Measurements from ENCODE around the gene LRFN2. TPM values are rescaled to one million over a fixed set of nuclear protein-coding genes. Genes with fewer than 3 reads are reported as not detected.

The LRFN2 gene
- total RNA-seq, 1 donor from 2014 or later = 0.32 TPM

- no peaks in the 10 kb centered on the region for H3K79me2 ChIP-seq (ENCODE audit: insufficient read depth, low read length)
- Mint-ChIP-seq H3K27me3 (ENCODE audit: low read depth, unreplicated experiment) (peaks cover 25% of the 10 kb centered on the region), H3K36me3 (ENCODE audit: low read depth, unreplicated experiment) (no peaks in the 10 kb centered on the region), H3K4me3 (ENCODE audit: unreplicated experiment) (no peak overlapping the region), H3K4me1 (ENCODE audit: low read depth, unreplicated experiment) (peaks cover 2% of the 10 kb centered on the region), H3K27ac (ENCODE audit: unreplicated experiment) (no peak overlapping the region), H3K9me3 (ENCODE audit: unreplicated experiment) (peaks cover 6% of the 10 kb centered on the region)
- TF ChIP-seq EZH2 (IDR thresholded peaks at IDR 0.05; ENCODE audit: insufficient read depth, low read length) = no peak
- TF ChIP-seq, protein P1, sequence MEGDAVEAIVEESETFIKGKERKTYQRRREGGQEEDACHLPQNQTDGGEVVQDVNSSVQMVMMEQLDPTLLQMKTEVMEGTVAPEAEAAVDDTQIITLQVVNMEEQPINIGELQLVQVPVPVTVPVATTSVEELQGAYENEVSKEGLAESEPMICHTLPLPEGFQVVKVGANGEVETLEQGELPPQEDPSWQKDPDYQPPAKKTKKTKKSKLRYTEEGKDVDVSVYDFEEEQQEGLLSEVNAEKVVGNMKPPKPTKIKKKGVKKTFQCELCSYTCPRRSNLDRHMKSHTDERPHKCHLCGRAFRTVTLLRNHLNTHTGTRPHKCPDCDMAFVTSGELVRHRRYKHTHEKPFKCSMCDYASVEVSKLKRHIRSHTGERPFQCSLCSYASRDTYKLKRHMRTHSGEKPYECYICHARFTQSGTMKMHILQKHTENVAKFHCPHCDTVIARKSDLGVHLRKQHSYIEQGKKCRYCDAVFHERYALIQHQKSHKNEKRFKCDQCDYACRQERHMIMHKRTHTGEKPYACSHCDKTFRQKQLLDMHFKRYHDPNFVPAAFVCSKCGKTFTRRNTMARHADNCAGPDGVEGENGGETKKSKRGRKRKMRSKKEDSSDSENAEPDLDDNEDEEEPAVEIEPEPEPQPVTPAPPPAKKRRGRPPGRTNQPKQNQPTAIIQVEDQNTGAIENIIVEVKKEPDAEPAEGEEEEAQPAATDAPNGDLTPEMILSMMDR (IDR thresholded peaks at IDR 0.05; ENCODE audit: insufficient read depth, low read depth, low read length) = no peak
- H2AFZ ChIP-seq (ENCODE audit: low read depth, low read length) = no peak overlapping the region
- no peak for DNase-seq (ENCODE audit: low read depth)
- H3K4me3 ChIP-seq (ENCODE audit: insufficient read depth, low read depth, low read length) = no peak overlapping the region
- H3K9me3 ChIP-seq (ENCODE audit: insufficient read depth, low read depth, low read length) = no peaks in the 10 kb centered on the region
- FAIRE-seq = no peak
- H3K36me3 ChIP-seq (ENCODE audit: insufficient read depth, low read length) = no peaks in the 10 kb centered on the region
- H3K4me2 ChIP-seq (ENCODE audit: low read length) = no peak overlapping the region
- no peaks in the 10 kb centered on the region for H4K20me1 ChIP-seq (ENCODE audit: insufficient read depth, low read length)
- H3K27me3 ChIP-seq (ENCODE audit: insufficient read depth, low read length) = no peaks in the 10 kb centered on the region
- no peaks in the 10 kb centered on the region for H3K4me1 ChIP-seq (ENCODE audit: insufficient read depth, low read length)
- no peak overlapping the region for H3K27ac ChIP-seq (ENCODE audit: low read depth, low read length)
- no peak overlapping the region for H3K9ac ChIP-seq (ENCODE audit: low read length)
Measured at GRCh38 chr6:40460380-40460779, 126.8 kb downstream of the LRFN2 start.

DNA sequence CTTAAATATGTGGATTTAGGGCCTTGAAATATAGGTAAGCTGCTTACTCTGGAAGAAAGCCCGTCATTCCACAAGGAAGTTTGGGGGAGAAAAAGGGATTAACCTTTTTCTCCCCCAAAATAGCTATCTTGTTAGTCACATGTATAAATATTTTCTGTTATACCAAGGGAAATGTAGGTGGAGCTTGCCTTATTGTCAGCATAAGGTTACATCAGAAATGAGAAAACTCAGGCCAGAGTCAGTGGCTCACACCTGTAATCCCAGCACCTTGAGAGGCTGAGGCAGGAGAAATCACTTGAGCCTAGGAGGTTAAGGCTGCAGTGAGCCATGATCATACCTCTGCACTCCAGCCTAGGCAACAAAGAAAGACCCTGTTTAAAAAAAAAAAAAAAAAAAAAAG lies 129.9 kb downstream of the LRFN2 start:
- Histone ChIP-seq H3K9me3 (ENCODE audit: insufficient read depth, low read depth, low read length) (no peaks in the 10 kb centered on the region), H3K36me3 (ENCODE audit: insufficient read depth, low read length) (no peaks in the 10 kb centered on the region), H3K79me2 (ENCODE audit: insufficient read depth, low read length) (no peaks in the 10 kb centered on the region), H3K27me3 (ENCODE audit: insufficient read depth, low read length) (no peaks in the 10 kb centered on the region), H3K4me2 (ENCODE audit: low read length) (no peak overlapping the region), H3K9ac (ENCODE audit: low read length) (no peak overlapping the region), H3K27ac (ENCODE audit: low read depth, low read length) (no peak overlapping the region), H3K4me3 (ENCODE audit: insufficient read depth, low read depth, low read length) (no peak overlapping the region), H3K4me1 (ENCODE audit: insufficient read depth, low read length) (no peaks in the 10 kb centered on the region), H2AFZ (ENCODE audit: low read depth, low read length) (no peak overlapping the region), H4K20me1 (ENCODE audit: insufficient read depth, low read length) (no peaks in the 10 kb centered on the region)
- FAIRE-seq = no peak
- Mint-ChIP-seq H3K9me3 (ENCODE audit: unreplicated experiment) (peaks cover 6% of the 10 kb centered on the region), H3K27me3 (ENCODE audit: low read depth, unreplicated experiment) (peaks cover 9% of the 10 kb centered on the region), H3K4me1 (ENCODE audit: low read depth, unreplicated experiment) (peaks cover 2% of the 10 kb centered on the region), H3K27ac (ENCODE audit: unreplicated experiment) (no peak overlapping the region), H3K36me3 (ENCODE audit: low read depth, unreplicated experiment) (no peaks in the 10 kb centered on the region), H3K4me3 (ENCODE audit: unreplicated experiment) (no peak overlapping the region)
- no peak for DNase-seq (ENCODE audit: low read depth)
- TF ChIP-seq, protein P1 (IDR thresholded peaks at IDR 0.05; ENCODE audit: insufficient read depth, low read depth, low read length) = no peak
- TF ChIP-seq EZH2 (IDR thresholded peaks at IDR 0.05; ENCODE audit: insufficient read depth, low read length) = no peak

DNA sequence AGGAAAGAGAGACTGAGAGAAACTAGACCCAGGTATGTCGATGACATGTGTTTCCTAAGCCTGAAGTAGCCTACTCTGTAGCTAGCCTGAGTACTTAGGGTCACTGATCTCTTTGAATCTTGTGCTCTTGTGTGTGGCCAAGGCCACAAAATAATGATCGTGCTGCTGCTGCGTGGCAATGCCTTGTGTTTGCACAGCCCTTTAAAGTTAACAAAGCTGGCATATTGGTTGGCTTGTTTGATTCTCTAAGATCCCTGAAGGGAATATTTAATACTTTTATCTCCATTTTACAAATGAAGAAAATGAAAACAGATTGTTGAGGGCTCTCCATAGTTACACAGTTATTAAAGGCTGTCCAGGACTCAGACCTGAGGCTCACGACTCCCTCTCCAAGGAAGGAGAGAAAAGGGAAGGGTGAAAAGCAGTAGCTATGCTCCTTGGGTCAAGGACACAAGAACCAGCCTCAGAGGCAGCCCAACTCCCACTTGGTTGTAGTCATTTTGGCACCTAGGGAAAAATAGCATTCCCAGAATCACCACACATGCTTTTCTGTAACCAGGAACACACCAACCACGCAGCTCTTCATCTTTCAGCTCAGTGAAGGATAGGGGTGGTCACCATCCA lies 130.7 kb downstream of the LRFN2 start:
- no peaks in the 10 kb centered on the region for H4K20me1 ChIP-seq (ENCODE audit: insufficient read depth, low read length)
- H3K27ac ChIP-seq (ENCODE audit: low read depth, low read length) = no peak overlapping the region
- H3K9ac ChIP-seq (ENCODE audit: low read length) = no peak overlapping the region
- H3K36me3 Mint-ChIP-seq (ENCODE audit: low read depth, unreplicated experiment) = no peaks in the 10 kb centered on the region
- no peaks in the 10 kb centered on the region for H3K27me3 ChIP-seq (ENCODE audit: insufficient read depth, low read length)
- DNase-seq (ENCODE audit: low read depth) (no peak), FAIRE-seq (no peak)
- H3K27ac Mint-ChIP-seq (ENCODE audit: unreplicated experiment) = peak overlapping the region; percentile 23
- no peak overlapping the region for H3K4me3 Mint-ChIP-seq (ENCODE audit: unreplicated experiment)
- H3K4me3 ChIP-seq (ENCODE audit: insufficient read depth, low read depth, low read length) = no peak overlapping the region
- H3K27me3 Mint-ChIP-seq (ENCODE audit: low read depth, unreplicated experiment) = peaks cover 13% of the 10 kb centered on the region
- peaks cover 2% of the 10 kb centered on the region for H3K4me1 Mint-ChIP-seq (ENCODE audit: low read depth, unreplicated experiment)
- no peaks in the 10 kb centered on the region for H3K79me2 ChIP-seq (ENCODE audit: insufficient read depth, low read length)
- H3K4me1 ChIP-seq (ENCODE audit: insufficient read depth, low read length) = no peaks in the 10 kb centered on the region
- no peak overlapping the region for H2AFZ ChIP-seq (ENCODE audit: low read depth, low read length)
- peaks cover 6% of the 10 kb centered on the region for H3K9me3 Mint-ChIP-seq (ENCODE audit: unreplicated experiment)
- H3K36me3 ChIP-seq (ENCODE audit: insufficient read depth, low read length) = no peaks in the 10 kb centered on the region
- no peak overlapping the region for H3K4me2 ChIP-seq (ENCODE audit: low read length)
- no peak for TF ChIP-seq EZH2 (IDR thresholded peaks at IDR 0.05; ENCODE audit: insufficient read depth, low read length)
- TF ChIP-seq, protein P1 (IDR thresholded peaks at IDR 0.05; ENCODE audit: insufficient read depth, low read depth, low read length) = no peak
- no peaks in the 10 kb centered on the region for H3K9me3 ChIP-seq (ENCODE audit: insufficient read depth, low read depth, low read length)

Measured in astrocyte (in vitro differentiated cells and primary cell).